Globus pallidus (tissue), 1 donor: Measurements from ENCODE around the gene PRR18.

Experiments used
- DNase-seq: peaks from one replicate; pipeline ENCODE4 v3.0.0-alpha.2; 2015; ENCODE audit warnings: low spot score

The PRR18 gene

DNA sequence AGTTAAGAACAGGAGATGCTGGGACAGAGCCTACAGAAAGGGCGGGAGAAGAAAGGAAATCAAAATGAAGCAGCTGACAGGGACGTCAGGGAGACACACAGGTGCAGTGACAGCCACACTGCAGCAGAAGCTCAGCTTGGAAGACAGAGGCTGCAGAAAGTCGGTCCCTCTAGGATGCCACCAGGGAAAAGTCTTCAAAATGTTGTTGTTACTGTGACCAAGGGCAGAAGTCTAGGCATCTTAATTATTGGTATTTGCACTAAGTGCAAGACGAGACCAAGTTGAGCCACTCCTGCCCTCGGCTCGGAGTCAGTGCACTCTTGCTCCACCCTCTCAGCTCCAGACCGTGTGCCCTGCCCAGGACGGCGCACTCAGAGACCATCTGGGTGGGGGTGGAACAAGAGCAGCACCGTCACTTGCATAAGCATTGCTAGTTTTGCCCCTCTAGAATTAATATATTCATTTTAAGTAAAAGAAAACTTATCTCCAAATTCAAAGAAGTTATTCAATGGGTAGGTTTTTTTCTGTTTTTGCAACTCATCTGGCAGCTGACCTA lies 2.6 kb downstream of the PRR18 start:
- DNase-seq: peak; percentile 79

DNA sequence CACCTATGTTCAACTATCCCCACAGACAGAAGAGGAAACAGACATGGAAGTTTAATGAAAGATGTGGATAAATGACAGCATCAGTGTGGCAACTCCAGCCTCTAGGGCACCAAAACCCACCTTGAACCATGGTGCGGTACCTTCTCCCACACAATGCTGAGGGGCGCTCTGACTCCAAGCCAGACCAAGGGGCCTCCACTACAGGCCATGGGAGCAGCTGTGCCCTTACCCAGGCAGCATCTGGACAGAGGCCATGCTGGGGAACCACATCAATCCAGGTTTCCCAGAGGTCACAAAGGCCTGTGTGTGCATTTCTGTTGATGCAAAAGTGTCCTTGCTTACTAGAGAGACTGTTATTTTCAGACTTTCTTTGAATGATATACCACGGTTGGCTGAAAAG lies 4.1 kb downstream of the PRR18 start:
- DNase-seq: peak; percentile 42

GRCh38 chr6:166301611-166302529 lies 6.3 kb downstream of the PRR18 start:
- DNase-seq: no peak

DNA sequence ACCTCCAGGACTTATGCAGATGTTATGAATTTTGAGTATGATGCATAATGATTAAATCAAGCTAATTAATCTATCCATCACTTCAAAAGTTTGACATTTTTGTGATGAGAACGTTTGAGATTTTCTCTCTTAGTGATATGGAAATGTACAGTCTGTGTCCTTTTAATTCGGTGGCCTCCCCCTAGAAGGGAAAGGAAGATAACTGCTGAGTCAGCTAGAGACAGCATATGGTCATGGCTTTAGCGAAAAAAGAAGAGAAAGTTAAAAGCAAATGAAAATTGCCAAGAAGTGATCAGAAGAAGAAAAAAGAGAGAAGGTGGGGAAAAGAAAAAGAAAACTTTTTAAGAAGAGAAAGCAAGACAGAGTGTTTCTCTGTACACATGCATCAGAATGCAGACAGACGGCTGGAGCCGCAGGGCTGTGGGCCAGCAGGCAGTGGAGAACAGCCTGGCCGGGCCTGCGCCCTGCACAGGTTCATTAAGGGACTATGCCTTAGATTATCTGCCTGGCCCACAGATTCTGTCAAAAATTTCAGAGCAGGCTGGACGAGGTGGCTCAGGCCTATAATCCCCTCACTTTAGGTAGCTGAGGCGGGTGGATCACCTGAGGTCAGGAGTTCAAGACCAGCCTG lies 7.7 kb downstream of the PRR18 start:
- DNase-seq: no peak

GRCh38 chr6:166297606-166298005 lies 10.6 kb downstream of the PRR18 start:
- peak; percentile 96 for DNase-seq

- DNase-seq: peak; percentile 88
These were observed 11.9 kb downstream of the PRR18 start for GRCh38 chr6:166296035-166296883.

GRCh38 chr6:166293731-166294584 lies 14.2 kb downstream of the PRR18 start:
- DNase-seq: peak; percentile 74

DNA sequence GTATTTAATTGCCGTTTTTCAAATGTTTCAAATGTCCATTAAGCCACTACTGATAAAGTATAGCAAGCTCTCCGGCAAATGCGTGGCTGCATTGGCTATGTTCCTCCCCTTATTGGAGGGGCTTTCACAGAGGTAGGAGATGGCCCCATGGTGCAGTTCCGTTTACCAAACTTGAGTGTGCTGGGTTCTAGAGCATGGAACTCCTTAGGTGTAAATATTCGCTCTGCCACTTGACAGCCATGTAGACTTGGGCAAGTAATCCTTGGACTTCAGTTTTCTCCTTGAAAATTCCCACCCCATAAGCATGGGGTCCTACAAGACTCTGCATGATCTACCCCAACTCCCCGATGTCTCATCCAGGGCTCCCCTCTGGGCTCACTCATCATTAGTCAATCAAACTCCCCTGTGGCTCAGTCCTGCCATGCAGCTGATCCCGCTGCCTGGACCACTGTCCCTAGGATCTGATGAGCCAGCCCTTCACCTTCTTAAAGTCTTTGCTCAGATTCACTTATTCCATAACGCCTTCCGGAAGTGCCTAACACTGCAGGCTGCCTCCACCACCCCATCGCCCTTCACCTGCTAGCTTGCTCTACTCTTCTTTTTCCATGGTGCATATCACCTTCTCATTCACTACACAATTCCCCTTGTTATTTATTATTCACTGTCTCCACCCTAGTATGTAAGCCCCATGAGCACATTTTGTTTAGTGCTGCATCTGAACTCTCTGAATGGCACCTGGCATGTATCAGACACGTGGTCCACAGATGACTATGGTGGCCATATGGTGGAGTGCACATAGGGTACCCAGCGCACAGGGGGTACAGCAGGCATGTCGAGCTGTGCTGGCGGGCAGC lies 18.8 kb downstream of the PRR18 start:
- no peak for DNase-seq

DNA sequence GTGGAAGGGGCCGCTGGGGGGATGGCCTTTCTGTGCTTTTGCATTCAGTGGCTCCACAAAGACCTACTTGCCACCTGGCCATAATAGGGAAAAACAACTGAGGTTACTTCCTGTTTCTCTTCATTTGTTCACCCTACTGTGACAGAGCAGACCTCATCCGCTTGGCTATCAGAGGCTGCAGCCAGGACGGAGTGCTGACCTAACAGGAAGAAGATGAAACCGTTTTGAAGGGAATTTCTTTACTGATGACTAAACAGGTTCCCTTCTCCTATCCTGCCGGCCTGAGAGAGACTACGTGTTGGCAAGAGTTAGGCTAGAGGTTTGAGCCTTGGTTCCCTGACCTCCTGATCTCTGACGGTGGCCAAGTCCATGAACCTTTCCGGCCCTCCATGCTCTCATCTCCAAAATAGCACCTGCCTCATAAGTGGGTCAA lies 21.3 kb downstream of the PRR18 start:
- no peak for DNase-seq

- no peak for DNase-seq
These were observed 23.0 kb downstream of the PRR18 start for GRCh38 chr6:166285233-166285632.

- no peak for DNase-seq
These were observed 23.6 kb downstream of the PRR18 start for GRCh38 chr6:166284640-166285039.

DNA sequence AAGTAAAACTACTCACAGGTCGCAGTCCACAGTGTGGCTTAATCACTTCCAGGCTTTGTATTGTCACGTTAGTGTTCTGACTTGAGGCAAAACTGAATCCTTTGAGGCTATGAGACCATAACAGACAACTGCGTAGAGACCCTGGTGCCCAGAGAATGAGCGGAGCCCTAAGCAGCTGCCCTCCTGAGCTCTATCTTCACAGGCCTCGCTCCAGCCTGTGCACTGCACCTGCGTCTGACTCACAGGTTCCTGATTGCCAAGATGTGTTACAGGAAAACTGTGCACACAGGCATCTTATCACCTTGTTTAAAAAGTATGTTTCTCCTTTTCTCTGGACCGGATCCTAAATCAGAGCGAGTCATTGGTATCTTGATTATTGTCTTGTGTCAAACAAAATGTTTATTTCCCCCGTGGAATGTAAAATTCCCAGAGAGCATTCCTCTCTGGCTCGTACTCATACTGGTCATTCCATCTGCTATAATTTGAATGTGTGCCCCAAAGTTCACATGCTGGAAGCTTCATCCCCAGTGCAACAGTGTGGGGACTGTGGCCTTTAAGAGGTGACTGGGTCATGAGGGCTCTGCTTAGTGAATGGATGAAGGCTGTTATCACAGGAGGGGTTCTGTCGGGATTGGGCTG lies 25.7 kb downstream of the PRR18 start:
- no peak for DNase-seq

GRCh38 chr6:166281104-166281503 lies 27.1 kb downstream of the PRR18 start:
- DNase-seq: no peak

DNA sequence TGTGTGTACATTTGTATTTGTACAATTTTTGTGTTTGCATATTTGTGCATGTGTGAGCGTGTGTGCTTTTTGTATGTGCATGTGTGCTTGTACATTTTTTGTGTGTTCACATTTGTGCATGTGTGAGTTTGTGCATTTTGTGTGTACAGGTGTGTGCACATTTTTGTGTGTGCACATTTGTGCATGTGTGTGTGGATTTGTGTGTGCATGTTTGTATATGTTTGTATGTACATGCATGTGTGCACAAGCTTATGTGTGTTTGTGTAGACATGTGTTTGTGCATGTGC lies 28.9 kb downstream of the PRR18 start:
- no peak for DNase-seq

DNA sequence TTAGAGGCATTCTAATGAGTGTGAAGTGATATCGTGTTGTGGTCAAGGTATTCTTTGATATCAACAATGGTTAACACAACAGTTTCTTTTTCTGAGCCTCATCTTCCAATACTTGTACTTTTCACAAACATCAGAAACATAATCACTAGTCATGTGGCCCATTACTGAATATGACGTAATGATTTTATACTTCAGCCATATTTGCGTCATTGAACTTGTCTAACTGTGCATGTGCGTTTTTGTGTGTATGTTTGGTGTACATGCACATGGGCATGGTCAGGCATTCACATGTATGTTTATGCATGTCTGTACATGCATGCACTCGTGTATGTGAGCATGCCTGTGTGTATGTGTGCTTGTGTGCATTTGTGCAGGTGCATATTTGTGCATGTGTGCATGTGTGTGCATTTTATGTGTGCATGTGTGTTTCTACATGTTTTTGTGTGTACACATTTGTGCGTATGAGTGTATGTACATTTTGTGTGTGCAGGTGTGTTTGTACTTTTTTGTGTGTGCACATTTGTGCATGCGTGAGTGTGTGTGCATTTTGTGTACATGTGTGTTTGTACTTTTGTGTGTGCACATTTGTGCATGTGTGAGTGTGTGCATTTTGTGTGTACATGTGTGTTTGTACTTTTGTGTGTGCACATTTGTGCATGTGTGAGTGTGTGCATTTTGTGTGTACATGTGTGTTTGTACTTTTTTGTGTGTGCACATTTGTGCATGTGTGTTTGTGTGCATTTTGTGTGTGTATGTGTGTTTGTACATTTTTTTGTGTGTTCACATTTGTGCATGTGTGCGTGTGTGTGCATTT lies 29.4 kb downstream of the PRR18 start:
- no peak for DNase-seq

- no peak for DNase-seq
These were observed 30.2 kb downstream of the PRR18 start for GRCh38 chr6:166277892-166278578.

DNA sequence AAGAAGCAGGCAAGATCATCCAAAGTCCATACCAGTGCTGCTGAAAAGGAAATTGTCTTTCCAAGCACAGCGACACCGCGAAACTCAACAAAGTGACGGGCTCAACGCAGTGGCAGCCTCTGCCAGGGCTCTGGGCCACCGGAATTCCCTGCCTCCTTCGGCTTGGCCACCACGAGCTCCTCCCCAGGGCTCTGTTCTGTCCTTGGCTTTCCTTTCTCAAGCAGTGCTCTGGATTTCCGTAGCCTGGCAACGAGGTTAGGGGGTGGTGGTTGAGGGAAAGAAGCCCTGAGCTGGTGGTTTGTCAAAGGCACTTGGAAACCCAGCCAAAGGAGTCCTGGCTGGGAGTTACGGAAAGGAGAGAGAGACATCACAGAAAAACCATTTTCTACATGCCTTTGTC lies 31.2 kb downstream of the PRR18 start:
- peak; percentile 84 for DNase-seq

GRCh38 chr6:166275714-166276166 lies 32.5 kb downstream of the PRR18 start:
- DNase-seq: peak; percentile 77
